GM18909 (cell line): ENCODE measurements around the gene TEAD3.
"Not testable (repeated sequence)": the region's sequence is repeated elsewhere in the genome, so short reads cannot be mapped to it uniquely, and the experiment has no call there.

Experiments
- ATAC-seq: cut with Tn5 transposase; IDR thresholded peaks from one replicate; pipeline ENCODE4 v1.9.1; 2021; ENCODE audit warnings: mild to moderate bottlenecking; ENCODE audit not compliant: unreplicated experiment, poor library complexity

TEAD3 gene

GRCh38 chr6:35454391-35455110 is 42.3 kb downstream of the TEAD3 start:
- ATAC-seq = no peak

DNA sequence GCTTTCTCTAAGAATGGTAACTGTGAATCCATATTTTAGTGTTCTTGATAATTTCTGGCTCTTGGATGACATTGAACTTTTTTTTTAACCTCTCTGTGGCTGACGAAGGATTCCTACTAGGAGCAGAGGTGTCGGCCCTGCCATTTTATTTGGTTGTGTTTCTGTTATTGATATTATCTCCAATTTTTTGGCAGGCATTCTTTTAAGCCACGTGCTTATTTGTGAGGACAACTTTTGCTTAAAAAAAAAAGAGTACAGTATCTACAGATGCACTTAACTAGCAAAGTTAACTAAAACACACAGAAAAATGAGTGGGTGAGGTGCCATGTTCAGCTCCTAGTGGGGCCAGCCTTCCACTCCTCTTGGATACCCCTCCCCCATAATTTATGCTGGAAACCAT is 43.6 kb downstream of the TEAD3 start:
- no peak for ATAC-seq

DNA sequence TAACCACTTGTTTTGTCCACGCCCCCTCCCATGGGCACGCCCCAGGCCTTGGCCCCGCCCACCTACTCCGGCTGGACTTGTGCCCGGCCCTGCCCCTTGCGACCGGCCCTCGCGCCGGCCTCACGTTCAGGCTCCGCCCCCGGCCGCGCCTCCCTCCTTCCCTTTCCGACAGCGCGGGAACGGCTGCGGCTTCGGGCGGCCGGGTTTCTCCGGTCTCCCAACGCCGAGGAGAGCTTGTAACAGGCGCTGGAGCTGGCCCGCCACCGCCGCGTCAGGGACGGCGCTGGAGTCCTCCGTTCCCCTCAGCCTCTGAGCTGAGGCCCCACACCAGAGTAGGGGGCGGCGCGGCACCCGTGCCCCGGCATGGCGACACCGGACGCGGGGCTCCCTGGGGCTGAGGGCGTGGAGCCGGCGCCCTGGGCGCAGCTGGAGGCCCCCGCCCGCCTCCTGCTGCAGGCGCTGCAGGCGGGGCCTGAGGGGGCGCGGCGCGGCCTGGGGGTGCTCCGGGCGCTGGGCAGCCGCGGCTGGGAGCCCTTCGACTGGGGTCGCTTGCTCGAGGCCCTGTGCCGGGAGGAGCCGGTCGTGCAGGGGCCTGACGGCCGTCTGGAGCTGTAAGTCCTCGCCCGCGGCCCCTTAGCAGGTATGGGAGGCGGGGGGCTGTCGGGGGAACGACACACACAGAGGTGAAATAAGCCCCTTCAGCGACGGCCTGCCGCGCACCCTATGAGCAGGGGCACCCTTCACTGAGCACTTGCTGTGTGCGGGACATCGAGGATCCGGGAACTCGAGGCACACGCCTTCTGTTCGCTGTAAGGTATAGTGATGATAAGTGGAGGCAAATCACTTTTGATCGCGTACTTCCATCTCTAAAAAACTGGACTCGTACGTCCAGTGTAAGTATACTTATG is 44.4 kb downstream of the TEAD3 start, which contains the start of gene FANCE:
Gene FANCE, plus strand, starts transcription at position 156 of the 908 bp plus-strand sequence. Its CDS starts 208 bp downstream, at position 364.
- peak; percentile 92 for ATAC-seq

DNA sequence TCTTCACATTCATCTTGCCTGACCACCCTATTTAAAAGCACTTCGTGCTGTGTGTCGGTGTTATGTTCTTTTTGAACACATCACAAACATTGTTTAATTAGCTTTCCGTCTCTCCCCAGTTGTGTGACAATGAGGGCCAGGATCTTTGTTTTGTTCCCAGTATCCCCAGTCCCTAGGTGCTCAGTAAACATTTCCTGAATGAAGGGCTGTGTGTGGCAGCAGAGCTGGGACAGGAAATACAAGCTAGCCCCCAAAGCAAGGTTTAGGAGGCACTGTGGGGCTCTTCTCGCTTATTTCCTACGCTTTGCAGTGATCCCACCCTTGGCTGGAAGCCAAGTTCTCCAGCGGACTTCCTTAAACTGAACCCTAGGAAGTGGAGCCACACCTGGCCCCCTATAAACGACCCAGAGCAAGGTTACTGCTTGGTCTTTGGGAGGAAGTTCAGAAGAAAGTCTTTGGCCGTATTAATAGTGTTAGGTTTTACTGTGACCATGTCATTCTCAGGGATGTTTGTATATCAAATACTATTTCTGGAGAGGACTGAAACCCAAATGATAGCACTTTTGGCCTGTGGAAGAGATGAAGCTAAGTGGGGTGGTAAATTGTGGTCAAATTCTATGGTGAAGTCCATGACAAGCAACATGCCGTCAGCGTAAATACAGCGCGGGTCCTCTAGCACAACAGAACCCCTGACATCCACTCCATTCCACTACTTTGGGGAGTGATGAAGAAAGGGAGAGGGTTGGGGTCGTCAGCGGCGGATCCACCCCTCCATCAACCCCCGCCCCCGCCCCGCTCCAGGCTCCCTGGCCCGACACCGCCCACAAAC is 45.3 kb downstream of the TEAD3 start:
- ATAC-seq = no peak

GRCh38 chr6:35449287-35449881 is 47.5 kb downstream of the TEAD3 start:
- ATAC-seq = peak; percentile 37

GRCh38 chr6:35448191-35448590 is 48.7 kb downstream of the TEAD3 start:
- ATAC-seq = no peak

DNA sequence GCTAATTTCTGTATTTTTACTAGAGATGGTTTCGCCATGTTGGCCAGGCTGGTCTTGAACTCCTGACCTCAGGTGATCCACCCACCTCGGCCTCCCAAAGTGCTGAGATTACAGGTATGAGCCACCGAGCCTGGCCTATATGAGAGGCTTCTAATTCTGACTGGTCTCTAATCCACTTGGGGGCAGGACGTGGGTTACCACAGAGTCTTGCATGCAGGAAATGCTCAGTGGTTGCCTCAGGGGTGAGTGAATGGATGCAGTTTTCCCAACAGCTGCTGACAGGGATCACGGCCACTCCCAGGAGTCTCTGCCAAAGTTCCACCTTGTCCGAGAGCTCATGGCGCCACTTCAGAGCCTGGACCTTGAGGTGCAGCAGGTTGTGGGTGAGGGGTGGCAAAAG is 51.2 kb downstream of the TEAD3 start:
- ATAC-seq = no peak

GRCh38 chr6:35443341-35444030 is 53.4 kb downstream of the TEAD3 start:
- ATAC-seq = no peak

- no peak for ATAC-seq
Measured at GRCh38 chr6:35442693-35443092, 54.2 kb downstream of the TEAD3 start.

- ATAC-seq = no peak
Measured at GRCh38 chr6:35441642-35442041, 55.2 kb downstream of the TEAD3 start.

DNA sequence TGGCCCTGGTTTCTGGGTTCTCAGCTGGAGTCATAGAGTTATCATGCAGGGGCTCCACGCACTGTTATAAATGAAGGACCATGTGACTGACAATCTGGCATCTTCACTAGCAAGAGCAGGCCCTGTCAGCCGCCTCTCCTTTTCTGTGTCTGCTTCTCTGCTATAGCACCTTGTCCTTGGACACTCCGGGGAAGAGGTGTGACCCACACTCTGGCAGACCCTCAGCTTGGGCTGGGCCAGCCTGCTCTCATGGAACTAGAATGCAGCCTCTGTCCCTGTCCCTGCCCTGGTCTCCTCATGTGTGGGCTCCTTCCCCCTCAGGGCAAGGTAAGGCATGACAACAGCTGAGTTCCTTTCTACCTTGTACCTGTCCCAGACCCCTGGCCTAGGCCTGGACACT is 55.7 kb downstream of the TEAD3 start:
- ATAC-seq = no peak

- ATAC-seq = no peak
Measured at GRCh38 chr6:35439308-35439707, 57.6 kb downstream of the TEAD3 start.

- ATAC-seq = not testable (repeated sequence)
Measured at GRCh38 chr6:35438378-35439065, 58.4 kb downstream of the TEAD3 start.

- no peak for ATAC-seq
Measured at GRCh38 chr6:35436071-35436857, 60.6 kb downstream of the TEAD3 start.

DNA sequence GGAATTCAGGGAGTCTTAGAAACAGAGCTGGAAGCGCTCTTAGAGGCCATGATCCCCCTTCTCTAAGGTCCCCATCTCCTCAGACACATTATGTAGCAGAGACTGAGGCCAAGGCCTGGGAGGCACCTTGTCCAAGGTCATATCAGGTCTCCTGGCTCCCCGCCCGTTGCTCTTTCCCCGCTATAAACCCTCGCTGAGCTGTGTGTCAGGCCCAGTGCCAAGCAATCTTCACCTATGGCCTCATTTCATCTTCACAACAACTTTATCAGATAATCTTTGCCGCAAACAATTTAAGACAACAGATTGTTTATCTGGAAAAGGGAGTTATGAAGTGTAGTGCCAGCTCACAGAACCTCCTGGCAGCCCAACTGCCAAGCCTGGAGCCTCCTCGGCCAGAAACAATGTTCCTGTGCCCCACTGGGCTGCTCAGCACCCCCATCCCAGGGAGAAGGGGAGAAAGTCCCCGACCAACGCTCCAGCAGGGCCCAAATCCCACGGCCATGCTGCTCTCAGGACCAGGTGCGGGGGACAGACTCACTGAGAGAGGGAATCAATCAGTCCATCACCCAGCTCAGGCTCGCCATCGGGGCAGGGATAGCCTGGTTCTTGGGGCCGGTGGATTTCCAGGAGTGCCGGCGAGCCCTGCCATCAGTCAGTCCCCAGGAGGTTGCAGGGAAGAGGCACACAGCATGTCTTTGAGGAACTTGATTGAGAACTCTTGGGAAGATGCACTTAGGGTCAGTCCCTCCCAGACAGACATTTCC is 61.6 kb downstream of the TEAD3 start:
- no peak for ATAC-seq

DNA sequence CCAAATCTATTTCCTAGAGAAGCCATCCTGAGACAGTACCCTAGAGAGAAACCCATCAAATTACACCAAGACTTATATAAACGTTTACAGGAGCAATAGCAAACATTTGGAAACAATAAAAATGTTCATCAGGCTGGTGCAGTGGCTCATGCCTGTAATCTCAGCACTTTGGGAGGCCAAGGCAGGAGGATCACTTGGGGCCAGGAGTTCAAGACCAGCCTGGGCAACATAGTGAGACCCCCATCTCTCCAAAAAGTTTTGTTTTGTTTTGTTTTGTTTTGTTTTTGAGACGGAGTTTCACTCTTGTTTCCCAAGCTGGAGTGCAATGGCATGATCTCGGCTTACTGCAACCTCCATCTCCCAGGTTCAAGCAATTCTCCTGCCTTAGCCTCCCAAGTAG is 64.2 kb downstream of the TEAD3 start:
- ATAC-seq = not testable (repeated sequence)

DNA sequence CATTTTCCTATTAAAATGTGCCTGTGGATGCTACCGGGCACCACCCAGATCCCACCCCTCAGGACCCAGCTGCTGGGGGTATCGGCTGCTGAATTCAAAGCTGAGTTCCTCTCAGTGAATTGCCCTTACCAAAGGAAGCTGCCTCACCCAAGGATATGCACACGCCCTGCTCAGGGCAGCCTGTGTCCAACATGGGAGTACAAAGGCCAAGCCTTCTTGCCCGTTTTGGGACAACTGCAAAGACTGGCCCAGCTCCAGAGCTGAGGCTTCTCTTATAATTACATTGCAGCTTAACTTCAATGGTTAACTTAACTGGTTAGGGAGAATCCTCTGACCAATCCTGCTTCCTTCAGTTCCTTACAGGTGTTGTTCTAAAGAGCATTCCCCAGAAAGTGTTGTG is 64.6 kb downstream of the TEAD3 start:
- no peak for ATAC-seq

DNA sequence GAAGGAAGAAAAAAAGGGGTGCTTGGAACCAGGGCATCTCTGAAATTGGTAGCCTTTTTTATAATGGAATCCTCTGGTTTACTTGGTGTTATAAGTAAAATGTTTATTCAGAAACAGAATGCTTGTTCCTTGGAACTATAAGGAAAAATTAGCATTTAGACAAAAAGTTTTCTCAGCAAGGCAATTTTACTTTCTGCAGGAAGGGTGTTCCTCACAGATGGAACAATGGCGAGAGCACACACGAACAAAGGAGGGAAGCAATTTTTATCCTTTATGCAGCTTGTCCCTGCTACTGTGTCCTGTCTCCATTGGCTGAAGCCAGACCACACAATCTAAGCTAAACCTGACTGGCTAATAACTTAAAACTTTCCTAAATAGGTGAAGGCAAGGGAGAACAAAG is 67.4 kb downstream of the TEAD3 start:
- no peak for ATAC-seq
